Ascending aorta (tissue), 2 donors: Measurements from ENCODE around the gene SH3PXD2A. TPM values are rescaled to one million over a fixed set of nuclear protein-coding genes. Genes with fewer than 3 reads are reported as not detected.

ENCODE experiments used
- DNase-seq, 2 donors: peaks; one replicate each; pipeline ENCODE4 v3.0.0-alpha.2; 2019; ENCODE audit warnings: low spot score in 2 of 2
- H3K27ac ChIP-seq, 2 donors: fragments of 200-600 bp; sonication (generic); one replicate each; pipeline ENCODE4 v1.5.1; 2016 to 2017; ENCODE audit warnings: mild to moderate bottlenecking in 1 of 2
- H3K27me3 ChIP-seq: fragments of 200-600 bp; sonication (generic); one replicate; pipeline ENCODE4 v1.5.1; 2017
- H3K36me3 ChIP-seq, 2 donors: fragments of 200-600 bp; sonication (generic); one replicate each; pipeline ENCODE4 v1.5.1; 2016
- H3K4me1 ChIP-seq, 2 donors: fragments of 200-600 bp; sonication (generic); one replicate each; pipeline ENCODE4 v1.5.1; 2016 to 2017; ENCODE audit warnings: mild to moderate bottlenecking in 1 of 2
- H3K4me3 ChIP-seq, 2 donors: fragments of 200-600 bp; sonication (generic); one replicate each; pipeline ENCODE4 v1.5.1; 2016 to 2017; ENCODE audit warnings: mild to moderate bottlenecking in 1 of 2
- H3K9me3 ChIP-seq, 2 donors: fragments of 200-600 bp; sonication (generic); one replicate each; pipeline ENCODE4 v1.5.1; 2016
- intact Hi-C: fragments of 100-400 bp; cut with DNase I; formaldehyde crosslinking; loops from one replicate; pipeline ENCODE4 v1.15.1; 2023
- total RNA-seq: library from RNA; depleted of rRNA; stranded (reverse); fragments of >200 nt; gene quantifications from one replicate; pipeline ENCODE4 v1.1.0, GENCODE V29; 2016
- TF ChIP-seq, protein P1 (sequence below), 3 experiments: fragments of 200-600 bp in 2 of 3; fragments of 450-650 bp in 1 of 3; sonication (generic) in 2 of 3; IDR thresholded peaks; one replicate each; pipeline ENCODE4 v1.5.1; 2016 to 2019; ENCODE audit warnings: antibody characterized with exemption in 3 of 3, mild to moderate bottlenecking in 1 of 3, moderate library complexity in 1 of 3

Gene SH3PXD2A
- total RNA-seq, 1 donor from 2014 or later = 50.0 TPM

DNA sequence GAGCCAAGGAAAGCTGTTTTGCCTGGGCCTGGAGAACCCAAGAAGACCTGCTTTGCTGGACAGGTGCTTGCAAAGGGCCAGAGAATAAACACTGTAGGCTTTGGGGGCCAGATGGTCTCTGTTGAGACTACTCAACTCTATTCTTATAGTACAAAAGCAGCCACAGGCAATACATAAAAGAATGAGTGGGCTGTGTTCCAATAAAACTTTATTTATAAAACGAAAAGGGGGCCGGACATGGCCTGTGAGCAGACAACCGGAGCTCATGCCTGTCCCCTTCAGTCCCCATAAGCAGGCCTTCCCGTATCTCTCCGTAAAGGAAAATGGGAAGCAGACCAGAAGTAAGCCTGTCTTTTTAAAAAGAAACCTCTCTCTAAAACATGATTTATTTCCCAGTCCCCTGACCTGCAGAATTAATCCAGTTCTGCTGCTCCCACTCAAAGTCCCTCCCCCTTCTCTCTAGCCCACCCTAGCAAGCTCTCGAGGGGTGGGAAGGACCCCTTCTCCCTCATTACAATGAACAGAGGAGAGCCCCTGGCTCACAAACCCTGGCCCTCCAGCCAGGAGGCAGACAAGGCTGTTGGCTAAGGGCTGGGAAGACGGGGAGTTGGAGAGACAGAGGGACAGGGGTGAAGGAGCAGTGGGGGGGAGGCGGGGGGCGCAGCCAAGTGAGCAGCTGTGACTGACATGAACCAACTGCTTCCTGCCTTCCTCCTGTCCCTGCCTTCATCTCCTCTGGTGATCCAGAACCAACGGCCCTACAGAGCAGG lies 184.1 kb downstream of the SH3PXD2A start:
- Histone ChIP-seq H3K9me3 (no peaks in the 10 kb centered on the region), H3K4me3 (no peak overlapping the region), H3K36me3 (no peaks in the 10 kb centered on the region), H3K27me3 (no peaks in the 10 kb centered on the region), H3K27ac (no peak overlapping the region), H3K4me1 (peaks cover 0 to 14% of the 10 kb centered on the region in 2 donors)
- TF ChIP-seq, protein P1, sequence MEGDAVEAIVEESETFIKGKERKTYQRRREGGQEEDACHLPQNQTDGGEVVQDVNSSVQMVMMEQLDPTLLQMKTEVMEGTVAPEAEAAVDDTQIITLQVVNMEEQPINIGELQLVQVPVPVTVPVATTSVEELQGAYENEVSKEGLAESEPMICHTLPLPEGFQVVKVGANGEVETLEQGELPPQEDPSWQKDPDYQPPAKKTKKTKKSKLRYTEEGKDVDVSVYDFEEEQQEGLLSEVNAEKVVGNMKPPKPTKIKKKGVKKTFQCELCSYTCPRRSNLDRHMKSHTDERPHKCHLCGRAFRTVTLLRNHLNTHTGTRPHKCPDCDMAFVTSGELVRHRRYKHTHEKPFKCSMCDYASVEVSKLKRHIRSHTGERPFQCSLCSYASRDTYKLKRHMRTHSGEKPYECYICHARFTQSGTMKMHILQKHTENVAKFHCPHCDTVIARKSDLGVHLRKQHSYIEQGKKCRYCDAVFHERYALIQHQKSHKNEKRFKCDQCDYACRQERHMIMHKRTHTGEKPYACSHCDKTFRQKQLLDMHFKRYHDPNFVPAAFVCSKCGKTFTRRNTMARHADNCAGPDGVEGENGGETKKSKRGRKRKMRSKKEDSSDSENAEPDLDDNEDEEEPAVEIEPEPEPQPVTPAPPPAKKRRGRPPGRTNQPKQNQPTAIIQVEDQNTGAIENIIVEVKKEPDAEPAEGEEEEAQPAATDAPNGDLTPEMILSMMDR (IDR thresholded peaks at IDR 0.05) = no peak
- intact Hi-C loops = no loop called here
- no peak for DNase-seq

DNA sequence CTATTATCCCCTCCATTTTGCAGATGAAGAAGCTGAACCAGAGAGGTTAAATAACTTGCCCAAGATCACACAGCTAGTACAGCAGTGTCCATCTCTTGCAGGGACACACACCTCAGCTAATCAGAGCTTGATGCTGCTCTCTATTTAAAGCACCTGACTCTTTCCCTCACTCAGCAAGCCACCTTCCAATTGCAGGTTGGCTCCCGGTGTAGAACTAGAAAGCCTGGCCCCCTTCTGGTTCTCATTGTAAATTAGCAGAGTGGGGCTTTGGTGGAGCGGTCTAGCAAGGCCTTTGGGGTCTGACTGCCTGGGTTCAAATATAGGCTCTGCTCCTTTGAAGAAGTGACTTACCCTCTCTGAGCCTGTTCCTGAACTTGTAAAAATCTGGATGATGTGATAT lies 185.4 kb downstream of the SH3PXD2A start:
- Histone ChIP-seq H3K36me3 (no peaks in the 10 kb centered on the region), H3K9me3 (no peaks in the 10 kb centered on the region), H3K27ac (no peak overlapping the region), H3K4me1 (peaks cover 0 to 14% of the 10 kb centered on the region in 2 donors), H3K4me3 (no peak overlapping the region), H3K27me3 (no peaks in the 10 kb centered on the region)
- TF ChIP-seq, protein P1 (IDR thresholded peaks at IDR 0.05) = no peak
- intact Hi-C loops = no loop called here
- DNase-seq = no peak

DNA sequence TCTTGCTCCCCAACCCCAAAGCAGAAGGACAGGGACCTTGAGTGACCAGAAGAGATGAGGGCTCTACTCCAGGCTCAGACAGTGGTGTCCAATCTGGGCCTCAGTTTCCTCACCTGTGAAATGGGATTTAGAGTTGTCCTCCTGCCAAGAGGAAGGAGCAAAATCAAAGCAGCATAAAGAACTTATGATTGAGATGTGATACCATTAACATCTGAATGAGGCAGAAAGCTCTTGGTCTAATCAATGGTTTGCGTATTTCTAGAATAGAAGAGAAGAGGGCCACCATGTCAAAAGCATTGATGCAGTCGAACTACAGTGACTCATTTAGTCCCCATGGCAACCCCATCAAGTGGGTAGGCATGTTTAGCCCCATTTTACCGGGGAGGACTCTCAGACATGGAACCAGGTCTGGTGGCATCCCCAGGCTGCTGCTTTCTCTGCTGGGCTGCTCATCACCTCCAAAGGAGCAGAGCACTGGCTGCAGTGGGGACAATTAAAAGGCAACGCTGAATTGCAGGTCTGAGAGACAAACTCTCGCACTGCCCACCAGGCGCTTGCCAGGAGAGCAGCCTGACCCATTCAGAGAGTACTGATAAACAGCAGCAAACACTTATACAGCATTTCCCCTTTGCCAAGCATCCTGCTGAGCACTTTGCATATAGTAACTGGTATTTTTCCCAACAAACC lies 186.0 kb downstream of the SH3PXD2A start:
- intact Hi-C loops = no loop called here

DNA sequence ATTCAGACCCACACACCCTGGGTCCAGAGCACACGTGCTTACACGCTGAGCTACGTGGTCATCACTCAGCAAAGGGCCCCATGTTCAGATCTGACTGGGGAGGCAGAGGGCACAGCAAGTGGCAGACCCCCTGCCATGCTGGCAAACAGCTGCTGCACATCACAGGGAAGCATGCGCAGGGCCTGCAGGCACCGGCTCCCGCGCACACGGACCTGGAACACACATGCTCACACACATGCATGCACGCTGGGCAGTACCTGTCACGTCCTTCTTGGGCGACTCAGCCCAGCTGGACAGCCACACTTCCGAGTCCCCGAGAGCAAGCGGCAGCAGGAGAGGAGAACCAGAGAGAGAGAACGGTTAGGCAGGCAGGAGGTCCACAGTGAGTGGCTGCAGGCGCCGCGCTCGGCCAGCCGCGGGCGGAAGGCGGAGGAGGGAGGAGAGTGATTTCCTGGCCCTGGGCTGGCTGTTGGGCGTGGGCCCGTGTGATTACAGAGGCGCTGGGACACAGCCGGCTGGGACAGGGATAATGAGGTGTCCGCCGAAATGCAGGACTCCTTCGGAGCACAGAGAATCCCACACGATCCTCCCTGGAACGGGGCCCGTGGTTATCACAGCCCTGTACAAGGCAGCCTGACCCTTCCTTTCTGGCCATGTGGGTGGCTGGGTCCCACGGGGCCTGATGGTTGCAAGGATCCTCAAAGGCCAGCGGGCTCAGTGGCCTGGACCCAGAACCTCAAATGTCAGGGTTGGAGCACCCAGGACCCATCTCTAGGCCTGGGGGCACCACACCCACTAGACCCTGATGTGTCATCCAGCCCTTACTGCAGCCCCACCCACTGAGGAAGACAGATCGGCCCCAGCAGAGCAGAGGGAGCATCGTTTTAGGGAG lies 186.8 kb downstream of the SH3PXD2A start:
- DNase-seq = peak in 1 of 2 donors; percentile 83
- intact Hi-C loops = no loop called here
- no peaks in the 10 kb centered on the region for H3K9me3 ChIP-seq
- H3K4me3 ChIP-seq = peak overlapping the region; percentile 17 to 29
- peak overlapping the region in 1 of 2 donors; percentile 15 for H3K27ac ChIP-seq
- no peaks in the 10 kb centered on the region for H3K27me3 ChIP-seq
- no peaks in the 10 kb centered on the region for H3K36me3 ChIP-seq
- peaks cover 0 to 21% of the 10 kb centered on the region in 2 donors for H3K4me1 ChIP-seq
- TF ChIP-seq, protein P1 (IDR thresholded peaks at IDR 0.05) = peak in 1 of 3 experiments; percentile 4

More for the DNA sequence above, 186.0 kb downstream of the SH3PXD2A start:
- Histone ChIP-seq H3K4me1 (peaks cover 0 to 14% of the 10 kb centered on the region in 2 donors), H3K9me3 (no peaks in the 10 kb centered on the region), H3K36me3 (no peaks in the 10 kb centered on the region), H3K4me3 (no peak overlapping the region), H3K27me3 (no peaks in the 10 kb centered on the region), H3K27ac (no peak overlapping the region)
- DNase-seq = no peak
- TF ChIP-seq, protein P1 (IDR thresholded peaks at IDR 0.05) = no peak

DNA sequence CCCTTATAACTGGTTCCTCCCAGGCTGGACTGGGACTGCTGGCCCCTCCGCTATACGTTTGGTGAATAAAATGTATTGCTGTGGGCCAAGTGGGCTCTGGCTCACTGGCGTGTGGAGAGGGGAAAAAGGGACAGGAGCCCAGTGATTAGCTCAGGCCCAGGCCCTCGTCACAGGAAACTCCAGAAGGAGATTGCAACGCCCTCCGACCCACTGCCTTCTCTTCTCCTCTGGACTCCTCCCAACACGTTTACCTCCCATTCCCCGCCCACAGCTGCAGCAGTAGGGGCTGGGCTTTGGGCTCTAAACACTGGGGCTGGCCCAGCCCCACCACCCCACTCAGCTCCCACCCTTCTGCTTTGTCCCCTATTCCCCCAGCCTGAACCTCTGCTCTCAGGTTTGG lies 188.0 kb downstream of the SH3PXD2A start:
- H3K4me1 ChIP-seq = peaks cover 8 to 32% of the 10 kb centered on the region in 2 donors
- no peak overlapping the region for H3K4me3 ChIP-seq
- no peaks in the 10 kb centered on the region for H3K36me3 ChIP-seq
- H3K9me3 ChIP-seq = no peaks in the 10 kb centered on the region
- intact Hi-C loops = no loop called here
- DNase-seq = no peak
- TF ChIP-seq, protein P1 (IDR thresholded peaks at IDR 0.05) = no peak
- no peaks in the 10 kb centered on the region for H3K27me3 ChIP-seq
- peak overlapping the region in 1 of 2 donors; percentile 15 for H3K27ac ChIP-seq
